Neuronal stem cell (in vitro differentiated cells): ENCODE measurements around the gene EXOC6.

Source experiments
- DNase-seq: peaks from one replicate; pipeline ENCODE4 v3.0.0-alpha.2; 2013; ENCODE audit warnings: low spot score
- H2AFZ ChIP-seq: one replicate; pipeline ENCODE4 v1.6.1; 2013; ENCODE audit warnings: mild to moderate bottlenecking, low read length, inconsistent platforms
- H2AK5ac ChIP-seq: 2 replicates; pipeline ENCODE4 v1.6.1; 2013; ENCODE audit warnings: low read depth, mild to moderate bottlenecking, inconsistent platforms, low read length, moderate library complexity, mixed read lengths
- H2BK120ac ChIP-seq: 2 replicates; pipeline ENCODE4 v1.6.1; 2013; ENCODE audit warnings: low read depth, mild to moderate bottlenecking, inconsistent platforms, low read length, moderate library complexity, mixed read lengths
- H2BK12ac ChIP-seq: one replicate; pipeline ENCODE4 v1.6.1; 2013; ENCODE audit warnings: low read length, inconsistent platforms
- H2BK15ac ChIP-seq: 2 replicates; pipeline ENCODE4 v1.6.1; 2013; ENCODE audit warnings: mild to moderate bottlenecking, low read length, inconsistent platforms, mixed read lengths
- H2BK5ac ChIP-seq: one replicate; pipeline ENCODE4 v1.6.1; 2013; ENCODE audit warnings: inconsistent platforms, mild to moderate bottlenecking, low read length, moderate library complexity
- H3K14ac ChIP-seq: one replicate; pipeline ENCODE4 v1.6.1; 2013; ENCODE audit warnings: low read length, inconsistent platforms
- H3K18ac ChIP-seq: 2 replicates; pipeline ENCODE4 v1.6.1; 2013; ENCODE audit warnings: low read length, inconsistent platforms
- H3K23ac ChIP-seq: 2 replicates; pipeline ENCODE4 v1.6.1; 2013; ENCODE audit warnings: low read depth, mild to moderate bottlenecking, mixed read lengths, low read length, inconsistent platforms; ENCODE audit not compliant: poor library complexity
- H3K27ac ChIP-seq: replicated peaks from 3 replicates; pipeline ENCODE4 v1.5.1; 2013; ENCODE audit warnings: low read length, inconsistent platforms
- H3K27me3 ChIP-seq, 3 experiments: 2 replicates each; pipeline ENCODE4 v1.6.1; 2013; ENCODE audit warnings: low read length in 3 of 3, mild to moderate bottlenecking in 2 of 3, inconsistent platforms in 1 of 3, low read depth in 1 of 3, mixed read lengths in 1 of 3, moderate library complexity in 1 of 3; ENCODE audit not compliant: control insufficient read depth in 3 of 3, insufficient read depth in 3 of 3
- H3K36me3 ChIP-seq, 2 donors: replicated peaks in 1 of 2; 2 replicates each; pipeline ENCODE4 v1.6.1; 2013; ENCODE audit warnings: low read length in 2 of 2; ENCODE audit not compliant: control insufficient read depth in 2 of 2, insufficient read depth in 2 of 2
- H3K4ac ChIP-seq: 2 replicates; pipeline ENCODE4 v1.6.1; 2013; ENCODE audit warnings: inconsistent platforms, mild to moderate bottlenecking, low read length, moderate library complexity
- H3K4me1 ChIP-seq, 2 donors: 1 replicate in 1 of 2; 2 replicates in 1 of 2; pipeline ENCODE4 v1.6.1; 2013; ENCODE audit warnings: low read length in 2 of 2, low read depth in 1 of 2; ENCODE audit not compliant: control insufficient read depth in 2 of 2, insufficient read depth in 1 of 2
- H3K4me2 ChIP-seq: one replicate; pipeline ENCODE4 v1.6.1; 2013; ENCODE audit warnings: mild to moderate bottlenecking, low read length, inconsistent platforms; ENCODE audit not compliant: insufficient read depth, poor library complexity, severe bottlenecking
- H3K4me3 ChIP-seq, 2 donors: 2 replicates each; pipeline ENCODE4 v1.5.1; 2013; ENCODE audit warnings: low read length in 2 of 2, mild to moderate bottlenecking in 2 of 2, inconsistent platforms in 1 of 2, moderate library complexity in 1 of 2
- H3K79me1 ChIP-seq: one replicate; pipeline ENCODE4 v1.6.1; 2013; ENCODE audit warnings: low read depth, mild to moderate bottlenecking, inconsistent platforms, low read length, moderate library complexity
- H3K9ac ChIP-seq: one replicate; pipeline ENCODE4 v1.6.1; 2013; ENCODE audit warnings: mild to moderate bottlenecking, low read depth, low read length, inconsistent platforms; ENCODE audit not compliant: poor library complexity
- H3K9me3 ChIP-seq, 2 donors: replicated peaks in 1 of 2; 2 replicates each; pipeline versions ENCODE3 to v1.6.1; 2013; ENCODE audit warnings: low read length in 2 of 2, mild to moderate bottlenecking in 2 of 2, inconsistent platforms in 1 of 2, low read depth in 1 of 2, mixed read lengths in 1 of 2, moderate library complexity in 1 of 2; ENCODE audit not compliant: control insufficient read depth in 2 of 2, insufficient read depth in 1 of 2
- H4K8ac ChIP-seq: one replicate; pipeline ENCODE4 v1.6.1; 2013; ENCODE audit warnings: low read depth, mild to moderate bottlenecking, inconsistent platforms, low read length, moderate library complexity
- H4K91ac ChIP-seq: one replicate; pipeline ENCODE4 v1.6.1; 2013; ENCODE audit warnings: low read length, low read depth, mild to moderate bottlenecking, inconsistent platforms; ENCODE audit not compliant: poor library complexity
- WGBS, 2 donors: extraction: QIAGEN DNeasy Blood & Tissue Kit; methylation state at CpG; one replicate each; pipeline ENCODE4 v1.1.7; 2013; ENCODE audit warnings: missing lambda C conversion rate in 2 of 2, mixed read lengths in 1 of 2; ENCODE audit not compliant: insufficient read length in 2 of 2, insufficient replicate concordance in 1 of 2; ENCODE audit errors: extremely low coverage in 2 of 2; 5-methylcytosine and 5-hydroxymethylcytosine counted together

The EXOC6 gene

GRCh38 chr10:93083743-93084539 lies 235.6 kb downstream of the EXOC6 start:
- WGBS, 2 donors: no CpG with 5 or more reads among the region's 7 CpGs
- no peak overlapping the region for H3K4ac ChIP-seq
- H3K79me1 ChIP-seq: no peaks in the 10 kb centered on the region
- H2AK5ac ChIP-seq: no peak overlapping the region
- H3K4me3 ChIP-seq: no peak overlapping the region
- H3K18ac ChIP-seq: no peak overlapping the region
- H2BK12ac ChIP-seq: no peak overlapping the region
- no peak overlapping the region for H3K27ac ChIP-seq
- no peaks in the 10 kb centered on the region for H3K36me3 ChIP-seq
- no peak overlapping the region for H2AFZ ChIP-seq
- no peak for DNase-seq
- H4K91ac ChIP-seq: no peak overlapping the region
- no peak overlapping the region for H4K8ac ChIP-seq
- H2BK120ac ChIP-seq: no peak overlapping the region
- H3K9me3 ChIP-seq: peaks cover 0 to 2% of the 10 kb centered on the region in 2 donors
- H3K27me3 ChIP-seq: peaks cover 0 to 14% (median 0%) of the 10 kb centered on the region in 3 experiments
- H3K4me2 ChIP-seq: no peak overlapping the region
- H2BK5ac ChIP-seq: no peak overlapping the region
- H3K9ac ChIP-seq: no peak overlapping the region
- no peak overlapping the region for H2BK15ac ChIP-seq
- peaks cover 0 to 4% of the 10 kb centered on the region in 2 donors for H3K4me1 ChIP-seq
- no peak overlapping the region for H3K23ac ChIP-seq
- no peak overlapping the region for H3K14ac ChIP-seq

DNA sequence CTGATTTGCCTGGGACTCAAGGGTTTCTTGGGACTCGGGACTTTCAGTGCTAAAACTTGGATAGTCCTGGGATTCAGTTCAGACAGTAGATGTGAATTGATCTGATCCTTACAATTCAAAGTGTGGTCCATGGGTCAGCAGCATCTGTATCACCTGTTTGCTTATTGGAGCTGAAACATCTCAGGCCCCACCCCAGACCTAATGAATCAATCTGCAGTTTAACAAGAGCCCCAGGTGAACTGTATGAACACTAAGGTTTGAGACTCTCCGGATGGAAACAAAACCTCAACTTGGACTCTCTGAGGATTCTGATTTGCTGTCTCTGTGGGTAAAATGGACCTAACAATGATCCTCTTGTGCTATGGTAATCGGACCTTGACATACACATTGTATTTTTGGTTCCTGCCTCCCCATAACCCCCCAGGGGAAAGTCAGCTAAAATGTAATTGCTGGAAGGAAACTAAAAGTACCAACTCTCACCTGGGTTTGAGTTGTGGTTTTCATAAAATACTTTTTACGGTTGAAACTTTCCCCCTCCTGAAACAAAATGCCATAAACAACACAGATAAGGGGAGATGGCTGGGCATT lies 237.0 kb downstream of the EXOC6 start:
- Histone ChIP-seq H2BK5ac (no peak overlapping the region), H2BK12ac (no peak overlapping the region), H4K91ac (no peak overlapping the region), H3K4me1 (peaks cover 0 to 4% of the 10 kb centered on the region in 2 donors), H2BK120ac (no peak overlapping the region), H3K79me1 (no peaks in the 10 kb centered on the region), H3K27me3 (peaks cover 0 to 3% (median 0%) of the 10 kb centered on the region in 3 experiments), H3K36me3 (no peaks in the 10 kb centered on the region), H3K18ac (no peak overlapping the region), H3K14ac (no peak overlapping the region), H3K27ac (no peak overlapping the region), H3K9me3 (peaks cover 0 to 2% of the 10 kb centered on the region in 2 donors), H3K4me2 (no peak overlapping the region), H4K8ac (no peak overlapping the region), H3K4me3 (no peak overlapping the region), H2AK5ac (no peak overlapping the region), H3K4ac (no peak overlapping the region), H2AFZ (no peak overlapping the region), H2BK15ac (no peak overlapping the region), H3K23ac (no peak overlapping the region), H3K9ac (no peak overlapping the region)
- no CpG with 5 or more reads among the region's 4 CpGs for WGBS, 2 donors
- DNase-seq: no peak

- Histone ChIP-seq H3K4me2 (no peak overlapping the region), H3K27me3 (peaks cover 0 to 3% (median 0%) of the 10 kb centered on the region in 3 experiments), H3K36me3 (no peaks in the 10 kb centered on the region), H2BK15ac (no peak overlapping the region), H2AK5ac (no peak overlapping the region), H3K9me3 (peaks cover 0 to 2% of the 10 kb centered on the region in 2 donors), H2BK120ac (no peak overlapping the region), H3K79me1 (no peaks in the 10 kb centered on the region), H4K8ac (no peak overlapping the region), H3K27ac (no peak overlapping the region), H2BK12ac (no peak overlapping the region), H3K23ac (no peak overlapping the region), H3K9ac (no peak overlapping the region), H3K18ac (no peak overlapping the region), H2BK5ac (no peak overlapping the region), H3K4me1 (peaks cover 0 to 4% of the 10 kb centered on the region in 2 donors), H2AFZ (no peak overlapping the region), H3K14ac (no peak overlapping the region), H3K4me3 (no peak overlapping the region), H4K91ac (no peak overlapping the region), H3K4ac (no peak overlapping the region)
- WGBS, 2 donors: no CpG with 5 or more reads among the region's 6 CpGs
- no peak for DNase-seq
Measured at GRCh38 chr10:93086289-93086688, 238.0 kb downstream of the EXOC6 start.

- no peak overlapping the region for H3K4me3 ChIP-seq
- H4K8ac ChIP-seq: no peak overlapping the region
- H2AFZ ChIP-seq: no peak overlapping the region
- no peak overlapping the region for H2BK15ac ChIP-seq
- no peak overlapping the region for H3K18ac ChIP-seq
- H3K14ac ChIP-seq: no peak overlapping the region
- H3K4me2 ChIP-seq: no peak overlapping the region
- no peak overlapping the region for H4K91ac ChIP-seq
- no peaks in the 10 kb centered on the region for H3K36me3 ChIP-seq
- H2BK120ac ChIP-seq: no peak overlapping the region
- no peak overlapping the region for H3K9ac ChIP-seq
- no peak for DNase-seq
- no peak overlapping the region for H3K23ac ChIP-seq
- no peaks in the 10 kb centered on the region for H3K79me1 ChIP-seq
- peaks cover 0 to 2% of the 10 kb centered on the region in 2 donors for H3K9me3 ChIP-seq
- H2BK12ac ChIP-seq: no peak overlapping the region
- no peak overlapping the region for H3K27ac ChIP-seq
- H2AK5ac ChIP-seq: no peak overlapping the region
- no peak overlapping the region for H2BK5ac ChIP-seq
- H3K27me3 ChIP-seq: peaks cover 0 to 3% (median 0%) of the 10 kb centered on the region in 3 experiments
- WGBS, 2 donors: 100% methylated on average over 2 of the region's 3 CpGs; no CpG with 5 or more reads in 1 of the 2 donors
- no peak overlapping the region for H3K4ac ChIP-seq
- no peaks in the 10 kb centered on the region for H3K4me1 ChIP-seq
Measured at GRCh38 chr10:93087846-93088245, 239.5 kb downstream of the EXOC6 start.
